ENCODE results near the gene UGT1A8.

The UGT1A8 gene

DNA sequence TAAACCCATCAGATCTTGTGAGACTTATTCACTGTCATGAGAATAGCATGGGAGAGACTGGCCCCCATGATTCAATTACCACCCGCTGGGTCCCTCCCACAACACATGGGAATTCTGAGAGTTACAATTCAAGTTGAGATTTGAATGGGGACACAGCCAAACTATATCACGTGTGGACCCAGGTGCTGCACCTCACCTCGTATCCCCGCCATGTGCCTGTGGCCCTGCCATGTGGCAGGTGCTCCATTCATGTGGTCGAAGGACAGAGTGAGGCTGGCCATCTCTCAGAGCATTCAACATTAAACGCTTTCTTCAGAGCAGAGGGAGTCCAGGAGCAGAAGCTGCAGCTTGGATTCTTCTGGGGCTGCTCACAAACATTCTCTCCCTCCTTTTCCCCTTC lies 193.0 kb downstream of the UGT1A8 start:
- no peaks in the 10 kb centered on the region for H3K9me3 ChIP-seq (ENCODE audit: low read length)
- no peak overlapping the region for H2AFZ ChIP-seq (ENCODE audit: low read length)
- no peaks in the 10 kb centered on the region for H4K20me1 ChIP-seq (ENCODE audit: insufficient read depth, low read length)

DNA sequence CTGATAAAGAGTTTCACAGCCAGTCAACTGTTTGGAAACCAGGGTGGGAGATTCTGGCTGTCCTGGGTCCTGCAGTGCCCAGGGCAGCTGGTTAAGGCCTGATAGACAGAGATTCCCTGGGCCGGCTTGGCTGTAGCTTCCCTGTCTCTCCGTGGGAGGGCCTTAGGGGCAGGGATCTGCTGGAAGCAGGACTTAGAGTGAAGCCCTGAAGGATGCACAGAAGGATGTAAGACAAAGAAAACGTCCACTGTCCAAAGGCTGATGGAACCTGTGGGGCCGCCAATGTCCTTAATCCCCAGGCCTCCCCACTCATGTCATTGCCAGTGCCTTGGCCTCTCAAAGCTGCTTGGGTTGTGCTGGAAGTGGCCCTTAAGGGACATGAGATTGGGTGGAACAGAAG lies 193.7 kb downstream of the UGT1A8 start:
- TF ChIP-seq, protein P1, sequence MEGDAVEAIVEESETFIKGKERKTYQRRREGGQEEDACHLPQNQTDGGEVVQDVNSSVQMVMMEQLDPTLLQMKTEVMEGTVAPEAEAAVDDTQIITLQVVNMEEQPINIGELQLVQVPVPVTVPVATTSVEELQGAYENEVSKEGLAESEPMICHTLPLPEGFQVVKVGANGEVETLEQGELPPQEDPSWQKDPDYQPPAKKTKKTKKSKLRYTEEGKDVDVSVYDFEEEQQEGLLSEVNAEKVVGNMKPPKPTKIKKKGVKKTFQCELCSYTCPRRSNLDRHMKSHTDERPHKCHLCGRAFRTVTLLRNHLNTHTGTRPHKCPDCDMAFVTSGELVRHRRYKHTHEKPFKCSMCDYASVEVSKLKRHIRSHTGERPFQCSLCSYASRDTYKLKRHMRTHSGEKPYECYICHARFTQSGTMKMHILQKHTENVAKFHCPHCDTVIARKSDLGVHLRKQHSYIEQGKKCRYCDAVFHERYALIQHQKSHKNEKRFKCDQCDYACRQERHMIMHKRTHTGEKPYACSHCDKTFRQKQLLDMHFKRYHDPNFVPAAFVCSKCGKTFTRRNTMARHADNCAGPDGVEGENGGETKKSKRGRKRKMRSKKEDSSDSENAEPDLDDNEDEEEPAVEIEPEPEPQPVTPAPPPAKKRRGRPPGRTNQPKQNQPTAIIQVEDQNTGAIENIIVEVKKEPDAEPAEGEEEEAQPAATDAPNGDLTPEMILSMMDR (IDR thresholded peaks at IDR 0.05; ENCODE audit: low read length), result no peak
- TF ChIP-seq EZH2 (IDR thresholded peaks at IDR 0.05; ENCODE audit: borderline replicate concordance, low read length), result no peak
- Histone ChIP-seq H3K27ac (ENCODE audit: low read depth, low read length, poor library complexity, severe bottlenecking) (no peak overlapping the region), H3K4me1 (ENCODE audit: insufficient read depth, low read length, severe bottlenecking) (no peaks in the 10 kb centered on the region), H3K4me2 (ENCODE audit: low read length) (no peak overlapping the region), H3K79me2 (ENCODE audit: insufficient read depth, low read length) (no peaks in the 10 kb centered on the region), H3K36me3 (ENCODE audit: insufficient read depth, low read length) (no peaks in the 10 kb centered on the region; the same call in 1 of the 2 replicates), H3F3A (ENCODE audit: insufficient read depth, low read length) (no peaks in the 10 kb centered on the region), H3K4me3 (ENCODE audit: low read depth, low read length, poor library complexity, severe bottlenecking) (no peak overlapping the region), H3K9me3 (ENCODE audit: low read length) (no peaks in the 10 kb centered on the region), H3K9me2 (ENCODE audit: low read depth, low read length) (no peaks in the 10 kb centered on the region), H4K20me1 (ENCODE audit: insufficient read depth, low read length) (no peaks in the 10 kb centered on the region), H2AFZ (ENCODE audit: low read length) (no peak overlapping the region), H3K9ac (ENCODE audit: low read length) (no peak overlapping the region), H3K27me3 (ENCODE audit: insufficient read depth, low read length) (no peaks in the 10 kb centered on the region)

More for the DNA sequence above, 193.0 kb downstream of the UGT1A8 start:
- no peaks in the 10 kb centered on the region for H3F3A ChIP-seq (ENCODE audit: insufficient read depth, low read length)
- H3K36me3 ChIP-seq (ENCODE audit: insufficient read depth, low read length), result no peaks in the 10 kb centered on the region; the same call in 1 of the 2 replicates
- H3K27ac ChIP-seq (ENCODE audit: low read depth, low read length, poor library complexity, severe bottlenecking), result no peak overlapping the region
- H3K4me2 ChIP-seq (ENCODE audit: low read length), result no peak overlapping the region
- H3K79me2 ChIP-seq (ENCODE audit: insufficient read depth, low read length), result no peaks in the 10 kb centered on the region
- H3K27me3 ChIP-seq (ENCODE audit: insufficient read depth, low read length), result no peaks in the 10 kb centered on the region
- H3K4me1 ChIP-seq (ENCODE audit: insufficient read depth, low read length, severe bottlenecking), result no peaks in the 10 kb centered on the region
- H3K4me3 ChIP-seq (ENCODE audit: low read depth, low read length, poor library complexity, severe bottlenecking), result no peak overlapping the region
- no peak overlapping the region for H3K9ac ChIP-seq (ENCODE audit: low read length)
- H3K9me2 ChIP-seq (ENCODE audit: low read depth, low read length), result no peaks in the 10 kb centered on the region
- no peak for TF ChIP-seq EZH2 (IDR thresholded peaks at IDR 0.05; ENCODE audit: borderline replicate concordance, low read length)
- TF ChIP-seq, protein P1 (IDR thresholded peaks at IDR 0.05; ENCODE audit: low read length), result no peak

DNA sequence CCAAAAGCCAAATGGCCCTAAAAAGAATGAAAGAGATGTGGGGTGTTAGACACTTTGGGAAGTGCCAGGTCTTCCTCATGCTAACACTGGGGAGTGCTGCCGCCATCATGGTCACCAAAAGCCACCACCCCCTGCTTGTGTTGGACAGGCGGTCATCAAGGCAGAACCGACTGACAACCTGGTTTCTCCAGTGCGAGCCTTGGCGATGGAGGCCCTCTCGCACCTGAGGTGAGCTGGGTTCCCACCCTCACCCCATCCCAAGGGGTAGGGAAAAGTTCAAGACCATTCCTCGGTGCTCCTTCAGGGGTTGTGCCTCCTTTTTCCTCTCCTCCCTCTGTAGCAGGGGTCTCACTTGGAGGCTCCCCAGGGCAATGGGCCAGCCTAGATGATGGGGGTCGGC lies 194.3 kb downstream of the UGT1A8 start:
- no peaks in the 10 kb centered on the region; the same call in 1 of the 2 replicates for H3K36me3 ChIP-seq (ENCODE audit: insufficient read depth, low read length)
- H3K4me3 ChIP-seq (ENCODE audit: low read depth, low read length, poor library complexity, severe bottlenecking), result no peak overlapping the region
- H3K9ac ChIP-seq (ENCODE audit: low read length), result no peak overlapping the region
- no peaks in the 10 kb centered on the region for H3K27me3 ChIP-seq (ENCODE audit: insufficient read depth, low read length)
- H3K27ac ChIP-seq (ENCODE audit: low read depth, low read length, poor library complexity, severe bottlenecking), result no peak overlapping the region
- H3K79me2 ChIP-seq (ENCODE audit: insufficient read depth, low read length), result no peaks in the 10 kb centered on the region
- H3K4me2 ChIP-seq (ENCODE audit: low read length), result no peak overlapping the region
- TF ChIP-seq, protein P1 (IDR thresholded peaks at IDR 0.05; ENCODE audit: low read length), result no peak
- no peak for TF ChIP-seq EZH2 (IDR thresholded peaks at IDR 0.05; ENCODE audit: borderline replicate concordance, low read length)
- H3K4me1 ChIP-seq (ENCODE audit: insufficient read depth, low read length, severe bottlenecking), result no peaks in the 10 kb centered on the region
- H2AFZ ChIP-seq (ENCODE audit: low read length), result no peak overlapping the region
- H3F3A ChIP-seq (ENCODE audit: insufficient read depth, low read length), result no peaks in the 10 kb centered on the region
- no peaks in the 10 kb centered on the region for H3K9me2 ChIP-seq (ENCODE audit: low read depth, low read length)
- no peaks in the 10 kb centered on the region for H3K9me3 ChIP-seq (ENCODE audit: low read length)
- no peaks in the 10 kb centered on the region for H4K20me1 ChIP-seq (ENCODE audit: insufficient read depth, low read length)
